Liver (tissue), 9 donors: Measurements from ENCODE around the gene ADGRF5. TPM values are rescaled to one million over a fixed set of nuclear protein-coding genes. Genes with fewer than 3 reads are reported as not detected.
A peak's percentile ranks its signal among the peaks of the same experiment; 100 is the strongest.

Experiments
- DNase-seq: peaks from one replicate; pipeline ENCODE4 v3.0.0-alpha.2; 2017; ENCODE audit warnings: low spot score
- H3K27ac ChIP-seq, 2 donors: one replicate each; pipeline ENCODE4 v1.7.0; 2013; ENCODE audit warnings: inconsistent platforms in 2 of 2, low read length in 2 of 2, control low read depth in 1 of 2, low read depth in 1 of 2, mild to moderate bottlenecking in 1 of 2
- H3K27me3 ChIP-seq, 4 donors: one replicate each; pipeline versions ENCODE4 v1.6.1 to v1.7.0; 2013; ENCODE audit warnings: low read length in 3 of 4, inconsistent platforms in 1 of 4, mild to moderate bottlenecking in 1 of 4, moderate library complexity in 1 of 4; ENCODE audit not compliant: control insufficient read depth in 4 of 4, insufficient read depth in 4 of 4
- H3K36me3 ChIP-seq, 4 donors: one replicate each; pipeline versions ENCODE4 v1.6.1 to v1.7.0; 2013; ENCODE audit warnings: low read length in 3 of 4, mild to moderate bottlenecking in 3 of 4, low read depth in 1 of 4, moderate library complexity in 1 of 4; ENCODE audit not compliant: control insufficient read depth in 4 of 4, insufficient read depth in 3 of 4
- H3K4me1 ChIP-seq, 4 donors: one replicate each; pipeline versions ENCODE4 v1.6.1 to v1.7.0; 2013; ENCODE audit warnings: low read length in 3 of 4, mild to moderate bottlenecking in 3 of 4, moderate library complexity in 1 of 4; ENCODE audit not compliant: control insufficient read depth in 4 of 4, insufficient read depth in 4 of 4
- H3K4me3 ChIP-seq, 3 donors: one replicate each; pipeline versions ENCODE4 v1.6.1 to v1.7.0; 2013; ENCODE audit warnings: low read length in 3 of 3, control low read depth in 1 of 3, low read depth in 1 of 3, mild to moderate bottlenecking in 1 of 3
- H3K9ac ChIP-seq, 2 donors: one replicate each; pipeline ENCODE4 v1.7.0; 2013; ENCODE audit warnings: low read length in 2 of 2, mild to moderate bottlenecking in 2 of 2, moderate library complexity in 2 of 2, control low read depth in 1 of 2, low read depth in 1 of 2
- H3K9me3 ChIP-seq, 4 donors: one replicate each; pipeline versions ENCODE4 v1.6.1 to v1.7.0; 2013; ENCODE audit warnings: low read length in 3 of 4; ENCODE audit not compliant: control insufficient read depth in 4 of 4
- CTCF ChIP-seq: fragments of 150-350 bp; IDR thresholded peaks from 2 replicates; pipeline ENCODE4 v1.5.1; 2017; ENCODE audit warnings: improper control_type of control experiment, low read depth, low read length; ENCODE audit not compliant: missing input control
- EGR1 ChIP-seq, 2 donors: IDR thresholded peaks; 2 replicates each; pipeline ENCODE4 v1.6.1; 2016 to 2018; ENCODE audit warnings: antibody characterized with exemption in 2 of 2, low read depth in 2 of 2
- FOXA1 ChIP-seq: IDR thresholded peaks from 2 replicates; pipeline ENCODE4 v1.6.1; 2016; ENCODE audit warnings: antibody characterized with exemption
- FOXA2 ChIP-seq: IDR thresholded peaks from 2 replicates; pipeline ENCODE4 v1.6.1; 2016; ENCODE audit warnings: antibody characterized with exemption
- HNF4A ChIP-seq, 2 donors: conservative IDR thresholded peaks; 2 replicates each; pipeline ENCODE4 v1.6.1; 2016; ENCODE audit warnings: antibody characterized with exemption in 2 of 2, mild to moderate bottlenecking in 2 of 2
- HNF4G ChIP-seq: IDR thresholded peaks from 2 replicates; pipeline ENCODE4 v1.6.1; 2016; ENCODE audit warnings: antibody characterized with exemption
- MAX ChIP-seq: IDR thresholded peaks from 2 replicates; pipeline ENCODE4 v1.6.1; 2016; ENCODE audit warnings: antibody characterized with exemption
- RAD21 ChIP-seq, 2 donors: IDR thresholded peaks; 2 replicates each; pipeline ENCODE4 v1.6.1; 2016; ENCODE audit warnings: antibody characterized with exemption in 2 of 2, mild to moderate bottlenecking in 2 of 2
- REST ChIP-seq: IDR thresholded peaks from 2 replicates; pipeline ENCODE4 v1.6.1; 2016; ENCODE audit warnings: antibody characterized with exemption, mild to moderate bottlenecking
- TAF1 ChIP-seq: conservative IDR thresholded peaks from 2 replicates; pipeline ENCODE4 v1.6.1; 2016; ENCODE audit warnings: antibody characterized with exemption, mild to moderate bottlenecking
- ZBTB33 ChIP-seq: IDR thresholded peaks from 2 replicates; pipeline ENCODE4 v1.6.1; 2016; ENCODE audit warnings: antibody characterized with exemption
- WGBS: extraction: QIAGEN DNeasy Blood & Tissue Kit; methylation state at CpG from one replicate; pipeline ENCODE4 v1.1.7; 2013; 5-methylcytosine and 5-hydroxymethylcytosine counted together
- polyA plus RNA-seq, 2 donors: library from polyadenylated mRNA; stranded (reverse) in 1 of 2; unstranded in 1 of 2; fragments of 200-250 nt in 1 of 2; fragments of >200 nt in 1 of 2; fragmentation: Nextera tagmentation in 1 of 2; extraction: Ambion mirVana in 1 of 2; gene quantifications; one replicate each; pipeline versions ENCODE4 v1.2.1 to v1.2.3, GENCODE V29; 2013 to 2015
- total RNA-seq, 2 donors: library from RNA; depleted of rRNA; stranded (reverse); fragments of >200 nt; gene quantifications; one replicate each; pipeline ENCODE4 v1.2.3, GENCODE V29; 2014
- donor health status: healthy.
- donor health status: healthy.
- donor health status: healthy.
- donor health status: healthy.
- donor health status: healthy.

The ADGRF5 gene
- total RNA-seq (10 to 100 TPM in 1 of 2 donors, 1 to 10 TPM in 1; 4.9 to 19.9 TPM), polyA plus RNA-seq (1 to 10 TPM; 7.4 to 7.5 TPM)

GRCh38 chr6:46921731-46922130 is at the start of gene ADGRF5:
TSS of gene ADGRF5 (minus strand) at chr6:46921938. CDS start at chr6:46906762, 15,176 bp downstream.
- TF ChIP-seq RAD21 (IDR thresholded peaks at IDR 0.05), result peak in 1 of 2 donors; percentile 21
- TF ChIP-seq HNF4A (conservative IDR thresholded peaks at IDR 0.05), result no peak
- Histone ChIP-seq H3K27ac (peak within 1 kb of the TSS in 1 of 2 donors; percentile 39), H3K4me1 (no peaks in the 10 kb centered on the region), H3K9me3 (no peaks in the 10 kb centered on the region), H3K4me3 (peak within 1 kb of the TSS in 1 of 3 donors; percentile 14), H3K36me3 (no peaks in the 10 kb centered on the region), H3K27me3 (no peaks in the 10 kb centered on the region), H3K9ac (no peak within 1 kb of the TSS)
- 88% methylated on average over 13 of the region's 13 CpGs for WGBS
- DNase-seq, result no peak

- H3K9ac ChIP-seq, result no peak overlapping the region
- no peak overlapping the region for H3K27ac ChIP-seq
- no peak for TF ChIP-seq HNF4G
- no peak for TF ChIP-seq TAF1
- TF ChIP-seq EGR1 (IDR thresholded peaks at IDR 0.05; ENCODE audit: low read depth in 2 of 2), result no peak
- no peak for TF ChIP-seq MAX
- no peak for TF ChIP-seq REST
- no peaks in the 10 kb centered on the region for H3K9me3 ChIP-seq
- H3K36me3 ChIP-seq, result no peaks in the 10 kb centered on the region
- peaks cover 0 to 3% (median 1%) of the 10 kb centered on the region in 4 donors for H3K4me1 ChIP-seq
- H3K27me3 ChIP-seq, result no peaks in the 10 kb centered on the region
- 89% methylated on average over 1 of the region's 1 CpG for WGBS
- H3K4me3 ChIP-seq, result no peak overlapping the region
- DNase-seq, result no peak
Observed at GRCh38 chr6:46969206-46969605, 47.5 kb upstream of the ADGRF5 start.

GRCh38 chr6:46967826-46968349 is 46.1 kb upstream of the ADGRF5 start:
- TF ChIP-seq CTCF (no peak), FOXA2 (no peak), ZBTB33 (no peak), FOXA1 (no peak), HNF4A (conservative IDR thresholded peaks at IDR 0.05) (no peak)
- no peak for DNase-seq
- no peak overlapping the region for H3K4me3 ChIP-seq
- H3K27me3 ChIP-seq, result no peaks in the 10 kb centered on the region
- no peaks in the 10 kb centered on the region for H3K9me3 ChIP-seq
- no peak overlapping the region for H3K9ac ChIP-seq
- no peak overlapping the region for H3K27ac ChIP-seq
- H3K36me3 ChIP-seq, result no peaks in the 10 kb centered on the region
- peaks cover 0 to 2% (median under 1%) of the 10 kb centered on the region in 4 donors for H3K4me1 ChIP-seq
